AG09309 (cell line): ENCODE data around the gene CREB5.

ENCODE experiments used
- DNase-seq: peaks from one replicate; pipeline ENCODE4 v3.0.0-alpha.2; 2010; ENCODE audit warnings: low read depth
- H3K4me3 ChIP-seq: 2 replicates; pipeline ENCODE4 v1.5.1; 2011; ENCODE audit warnings: mild to moderate bottlenecking, low read depth, low read length, moderate library complexity; ENCODE audit not compliant: control insufficient read depth
- CTCF ChIP-seq: IDR thresholded peaks from 2 replicates; pipeline ENCODE4 v1.5.1; 2011; ENCODE audit warnings: mild to moderate bottlenecking, low read depth, low read length, inconsistent platforms; ENCODE audit not compliant: insufficient read depth, control insufficient read depth; ENCODE audit errors: missing control alignments

Gene CREB5

GRCh38 chr7:28588602-28589001 is 176.3 kb downstream of the CREB5 start:
- TF ChIP-seq CTCF = no peak
- H3K4me3 ChIP-seq = no peak overlapping the region
- no peak for DNase-seq

- H3K4me3 ChIP-seq = no peak overlapping the region
- DNase-seq = no peak
- TF ChIP-seq CTCF = no peak
Observed at GRCh38 chr7:28591041-28591674, 178.8 kb downstream of the CREB5 start.

GRCh38 chr7:28591725-28592349 is 179.5 kb downstream of the CREB5 start:
- DNase-seq = no peak
- no peak overlapping the region for H3K4me3 ChIP-seq
- no peak for TF ChIP-seq CTCF

- no peak overlapping the region for H3K4me3 ChIP-seq
- no peak for TF ChIP-seq CTCF
- no peak for DNase-seq
Observed at GRCh38 chr7:28592861-28593260, 180.5 kb downstream of the CREB5 start.

- no peak for TF ChIP-seq CTCF
- no peak overlapping the region for H3K4me3 ChIP-seq
- DNase-seq = no peak
Observed at GRCh38 chr7:28595076-28595475, 182.8 kb downstream of the CREB5 start.

- TF ChIP-seq CTCF = no peak
- DNase-seq = no peak
- no peak overlapping the region for H3K4me3 ChIP-seq
Observed at GRCh38 chr7:28595801-28596200, 183.5 kb downstream of the CREB5 start.
